IMR-90 (cell line): ENCODE data around the gene JMJD8. TPM values are rescaled to one million over a fixed set of nuclear protein-coding genes. Genes with fewer than 3 reads are reported as not detected.

Experiments used
- ATAC-seq: fragments of 200-7000 bp; cut with Tn5 transposase; 2 replicates; pipeline ENCODE4 v1.9.1; 2020; ENCODE audit warnings: low read depth, mild to moderate bottlenecking, moderate library complexity
- BruUV-seq: library from RNA; stranded (reverse); fragments of 400-500 nt; replicated peaks from 2 replicates; lab custom pipeline; 2021; lab: Mats Ljungman, UMichigan
- CTCF ChIA-PET: fragments of 300-600 bp; formaldehyde crosslinking; extraction: SDS; loops from one replicate; lab custom pipeline; 2021; ENCODE audit warnings: antibody characterized with exemption; lab: Yijun Ruan, JAX
- POLR2A ChIA-PET: fragments of 300-600 bp; sonication (Branson Sonifier 250); formaldehyde crosslinking; loops from one replicate; lab custom pipeline; 2022; ENCODE audit warnings: antibody characterized with exemption; ENCODE audit not compliant: unreplicated experiment; lab: Charles Lee
- DNase-seq: peaks from one replicate; pipeline ENCODE4 v3.0.0; 2013
- H2AFZ ChIP-seq: replicated peaks from 2 replicates; pipeline ENCODE3; 2013; ENCODE audit warnings: low read length, mild to moderate bottlenecking; ENCODE audit not compliant: poor library complexity
- H2AK5ac ChIP-seq: 2 replicates; pipeline ENCODE4 v1.6.1; 2013; ENCODE audit warnings: low read depth, low read length, inconsistent platforms
- H2AK9ac ChIP-seq: replicated peaks from 2 replicates; pipeline ENCODE3; 2013; ENCODE audit warnings: mild to moderate bottlenecking, low read depth, low read length, moderate library complexity; ENCODE audit not compliant: poor library complexity
- H2BK120ac ChIP-seq: 2 replicates; pipeline ENCODE4 v1.6.1; 2013; ENCODE audit warnings: low read depth, low read length, inconsistent platforms
- H2BK15ac ChIP-seq: 3 replicates; pipeline ENCODE4 v1.6.1; 2013; ENCODE audit warnings: low read depth, low read length, inconsistent platforms
- H2BK20ac ChIP-seq: 2 replicates; pipeline ENCODE4 v1.6.1; 2013; ENCODE audit warnings: low read depth, mild to moderate bottlenecking, inconsistent platforms, low read length, moderate library complexity
- H2BK5ac ChIP-seq: 2 replicates; pipeline ENCODE4 v1.6.1; 2013; ENCODE audit warnings: mild to moderate bottlenecking, low read depth, low read length, inconsistent platforms; ENCODE audit not compliant: poor library complexity, severe bottlenecking
- H3K14ac ChIP-seq: replicated peaks from 2 replicates; pipeline ENCODE4 v1.6.1; 2013; ENCODE audit warnings: low read depth, low read length, inconsistent platforms
- H3K18ac ChIP-seq: 2 replicates; pipeline ENCODE4 v1.6.1; 2013; ENCODE audit warnings: low read depth, low read length, control low read depth
- H3K23ac ChIP-seq: 2 replicates; pipeline ENCODE4 v1.6.1; 2013; ENCODE audit warnings: low read depth, low read length, inconsistent platforms
- H3K27ac ChIP-seq: 2 replicates; pipeline ENCODE4 v1.5.1; 2013; ENCODE audit warnings: mild to moderate bottlenecking, control low read depth, low read length; ENCODE audit not compliant: insufficient read depth
- H3K27me3 ChIP-seq: 2 replicates; pipeline ENCODE4 v1.6.1; 2013; ENCODE audit warnings: low read length; ENCODE audit not compliant: control insufficient read depth, insufficient read depth
- H3K36me3 ChIP-seq: 2 replicates; pipeline ENCODE4 v1.6.1; 2013; ENCODE audit warnings: low read length, mixed read lengths; ENCODE audit not compliant: control insufficient read depth, insufficient read depth
- H3K4ac ChIP-seq: 2 replicates; pipeline ENCODE4 v1.6.1; 2013; ENCODE audit warnings: low read depth, low read length, inconsistent platforms
- H3K4me1 ChIP-seq: 2 replicates; pipeline ENCODE4 v1.6.1; 2013; ENCODE audit warnings: low read length, mixed read lengths; ENCODE audit not compliant: control insufficient read depth, insufficient read depth
- H3K4me2 ChIP-seq: 2 replicates; pipeline ENCODE4 v1.6.1; 2013; ENCODE audit warnings: low read depth, mild to moderate bottlenecking, control low read depth, low read length, moderate library complexity
- H3K4me3 ChIP-seq: 2 replicates; pipeline ENCODE4 v1.5.1; 2013; ENCODE audit warnings: low read depth, mild to moderate bottlenecking, control low read depth, low read length, moderate library complexity; ENCODE audit not compliant: insufficient read depth
- H3K56ac ChIP-seq: 2 replicates; pipeline ENCODE4 v1.6.1; 2013; ENCODE audit warnings: low read length, inconsistent platforms; ENCODE audit not compliant: insufficient read depth; ENCODE audit errors: extremely low read depth
- H3K79me1 ChIP-seq, 2 experiments: 2 replicates each; pipeline ENCODE4 v1.6.1; 2013; ENCODE audit warnings: low read length in 2 of 2, inconsistent platforms in 1 of 2, low read depth in 1 of 2
- H3K9ac ChIP-seq: 2 replicates; pipeline ENCODE4 v1.6.1; 2013; ENCODE audit warnings: low read depth, low read length, control low read depth
- H3K9me1 ChIP-seq: 2 replicates; pipeline ENCODE4 v1.6.1; 2013; ENCODE audit warnings: low read length, inconsistent platforms; ENCODE audit not compliant: insufficient read depth
- H3K9me3 ChIP-seq: 2 replicates; pipeline ENCODE4 v1.6.1; 2013; ENCODE audit warnings: low read length; ENCODE audit not compliant: control insufficient read depth, insufficient read depth
- H4K20me1 ChIP-seq: 2 replicates; pipeline ENCODE4 v1.6.1; 2013; ENCODE audit warnings: low read length, inconsistent platforms; ENCODE audit not compliant: insufficient read depth
- H4K5ac ChIP-seq: 2 replicates; pipeline ENCODE4 v1.6.1; 2013; ENCODE audit warnings: mild to moderate bottlenecking, low read depth, low read length, control low read depth
- H4K8ac ChIP-seq, 2 experiments: 2 replicates each; pipeline ENCODE4 v1.6.1; 2013; ENCODE audit warnings: low read depth in 2 of 2, low read length in 2 of 2, control low read depth in 1 of 2, inconsistent platforms in 1 of 2
- H4K91ac ChIP-seq: 2 replicates; pipeline ENCODE4 v1.6.1; 2013; ENCODE audit warnings: low read depth, low read length, inconsistent platforms; ENCODE audit not compliant: insufficient read depth
- BHLHE40 ChIP-seq: fragments of 150-350 bp; IDR thresholded peaks from 2 replicates; pipeline ENCODE4 v1.6.1; 2016; ENCODE audit warnings: mild to moderate bottlenecking, low read depth, low read length
- CEBPB ChIP-seq: IDR thresholded peaks from 2 replicates; pipeline ENCODE4 v1.6.1; 2012; ENCODE audit warnings: low read depth, low read length, improper control_type of control experiment
- CHD1 ChIP-seq: IDR thresholded peaks from 2 replicates; pipeline ENCODE4 v1.6.1; 2012; ENCODE audit warnings: low read depth, low read length, improper control_type of control experiment
- FOS ChIP-seq: fragments of 150-350 bp; IDR thresholded peaks from 2 replicates; pipeline ENCODE4 v1.6.1; 2016; ENCODE audit warnings: low read depth, low read length
- MAFK ChIP-seq: IDR thresholded peaks from 2 replicates; pipeline ENCODE4 v1.6.1; 2012; ENCODE audit warnings: low read depth, low read length, improper control_type of control experiment
- MAZ ChIP-seq: IDR thresholded peaks from 2 replicates; pipeline ENCODE4 v1.6.1; 2012; ENCODE audit warnings: low read depth, mild to moderate bottlenecking, low read length, improper control_type of control experiment, moderate library complexity, borderline replicate concordance
- MXI1 ChIP-seq: IDR thresholded peaks from 2 replicates; pipeline ENCODE4 v1.6.1; 2012; ENCODE audit warnings: low read depth, mild to moderate bottlenecking, low read length, moderate library complexity, borderline replicate concordance
- NFE2L2 ChIP-seq: fragments of 150-350 bp; IDR thresholded peaks from 2 replicates; pipeline ENCODE4 v1.6.1; 2016; ENCODE audit warnings: low read depth, mild to moderate bottlenecking, low read length
- POLR2A ChIP-seq: IDR thresholded peaks from 2 replicates; pipeline ENCODE4 v1.6.1; 2012; ENCODE audit warnings: mild to moderate bottlenecking, low read depth, low read length
- RAD21 ChIP-seq: IDR thresholded peaks from 2 replicates; pipeline ENCODE4 v1.6.1; 2012; ENCODE audit warnings: low read length, improper control_type of control experiment
- RCOR1 ChIP-seq: IDR thresholded peaks from 2 replicates; pipeline ENCODE4 v1.6.1; 2012; ENCODE audit warnings: mild to moderate bottlenecking, low read length, improper control_type of control experiment; ENCODE audit not compliant: insufficient replicate concordance
- RFX5 ChIP-seq: IDR thresholded peaks from 2 replicates; pipeline ENCODE4 v1.8.0; 2012; ENCODE audit warnings: low read depth, mild to moderate bottlenecking, low read length, moderate library complexity
- SMC3 ChIP-seq: fragments of 150-350 bp; IDR thresholded peaks from 2 replicates; pipeline ENCODE4 v1.6.1; 2016; ENCODE audit warnings: low read depth, mild to moderate bottlenecking, antibody characterized with exemption, low read length, moderate library complexity
- WGBS, 2 experiments: methylation state at CpG; one replicate each; pipeline versions ENCODE4 v1.1.5 to v1.1.7; 2013; ENCODE audit warnings: missing lambda C conversion rate in 2 of 2; ENCODE audit not compliant: insufficient read length in 1 of 2; ENCODE audit errors: extremely low coverage in 2 of 2; 5-methylcytosine and 5-hydroxymethylcytosine counted together
- dilution Hi-C: fragments of 300-500 bp; cut with HindIII; formaldehyde crosslinking; loops from one replicate; pipeline ENCODE4 v1.14.3; 2018; ENCODE audit warnings: low sequenced_read_pairs; ENCODE audit not compliant: unreplicated experiment
- in situ Hi-C: fragments of 300-500 bp; cut with MboI; formaldehyde crosslinking; loops from 3 replicates; pipeline ENCODE4 v1.14.3; 2019; ENCODE audit warnings: low sequenced_read_pairs, inconsistent platforms, mixed read lengths
- intact Hi-C: fragments of 100-400 bp; cut with micrococcal nuclease; formaldehyde crosslinking; loops from 2 replicates; pipeline ENCODE4 v1.10.0; 2022
- polyA plus RNA-seq, 3 experiments: library from polyadenylated mRNA; depleted of rRNA; stranded (reverse); fragments of >200 nt; gene quantifications; 2 replicates each; pipeline ENCODE4 v1.2.3, GENCODE V29; 2012; ENCODE audit warnings: low replicate concordance in 1 of 3
- total RNA-seq: library from RNA; depleted of rRNA; stranded (reverse); fragments of >200 nt; gene quantifications from 2 replicates; pipeline ENCODE4 v1.2.3, GENCODE V29; 2012
- TF ChIP-seq, protein P1 (sequence below): fragments of 150-350 bp; IDR thresholded peaks from 2 replicates; pipeline ENCODE4 v1.6.1; 2016; ENCODE audit warnings: low read depth, mild to moderate bottlenecking, low read length, moderate library complexity, borderline replicate concordance
- TF ChIP-seq, protein P2 (sequence below): fragments of 150-350 bp; IDR thresholded peaks from 2 replicates; pipeline ENCODE4 v1.6.1; 2017; ENCODE audit warnings: mild to moderate bottlenecking, antibody characterized with exemption, low read length, low read depth
- TF ChIP-seq, protein P3 (sequence below): conservative IDR thresholded peaks from 2 replicates; pipeline ENCODE4 v1.5.1; 2012; ENCODE audit warnings: mild to moderate bottlenecking, low read depth, low read length, improper control_type of control experiment

The JMJD8 gene
- total and polyA plus RNA-seq, 2 of the 4 experiments (the other 2 are of a cell fraction): 17.7 to 62.5 TPM

DNA sequence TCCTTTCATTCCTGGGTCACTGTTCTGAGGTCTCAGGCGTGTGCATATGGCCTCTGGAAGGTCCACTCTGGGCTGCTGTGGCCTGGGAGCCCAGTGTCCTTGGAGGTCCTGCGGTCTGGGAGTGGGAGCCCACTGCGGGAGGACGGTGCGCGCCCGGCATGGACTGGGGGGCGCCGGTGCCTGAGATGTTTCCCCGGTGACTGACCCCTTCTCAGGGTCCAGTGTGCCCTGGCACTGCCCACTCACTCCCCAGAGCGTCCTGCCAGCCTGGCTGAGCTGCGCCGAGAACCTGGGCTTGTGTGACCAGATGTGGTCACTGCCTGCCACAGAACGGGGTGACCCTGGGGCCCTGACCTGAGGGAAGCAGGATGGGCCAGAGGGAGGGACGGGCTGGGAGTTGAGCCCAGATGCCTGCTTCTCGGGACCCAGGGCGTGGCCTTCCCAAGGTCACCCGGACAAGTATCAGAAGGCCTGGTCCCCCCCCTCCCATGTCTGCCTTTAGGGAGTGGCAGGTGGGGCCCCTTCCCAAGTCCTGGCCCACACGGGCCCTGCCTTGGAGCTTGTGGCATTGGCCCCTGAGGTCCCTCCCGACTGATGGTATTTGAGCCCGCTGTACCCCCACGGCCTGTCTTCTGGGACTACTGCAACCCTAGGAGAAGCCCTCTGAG is 9.8 kb downstream of the JMJD8 start:
- Histone ChIP-seq H2BK15ac (no peak overlapping the region), H2AK5ac (0 out of 2 replicates have a peak overlapping the region, but pooled peaks have one; percentile 9), H3K9me3 (no peaks in the 10 kb centered on the region), H3K4me2 (no peak overlapping the region), H3K4me1 (peaks cover 9% of the 10 kb centered on the region), H2BK5ac (no peak overlapping the region), H3K36me3 (peaks cover 45% of the 10 kb centered on the region), H3K4me3 (no peak overlapping the region), H3K18ac (no peak overlapping the region), H3K27ac (no peak overlapping the region), H3K9ac (no peak overlapping the region), H2AFZ (peak overlapping the region; percentile 89), H4K8ac (no peak overlapping the region), H2BK120ac (no peak overlapping the region), H3K4ac (no peak overlapping the region), H4K20me1 (peaks cover 17% of the 10 kb centered on the region), H2BK20ac (no peak overlapping the region), H3K27me3 (no peaks in the 10 kb centered on the region), H3K56ac (no peak overlapping the region), H3K14ac (no peak overlapping the region), H3K9me1 (peaks cover 6% of the 10 kb centered on the region; the same call in 1 of the 2 replicates), H4K91ac (no peak overlapping the region), H4K5ac (no peak overlapping the region), H3K23ac (no peak overlapping the region), H2AK9ac (peak overlapping the region; percentile 65), H3K79me1 (peaks cover 0 to 32% of the 10 kb centered on the region in 2 experiments; a peak in 1 of 4 replicates)
- intact Hi-C loops (no loop called here), in situ Hi-C loops (no loop called here), dilution Hi-C loops (no loop called here)
- 80% methylated on average over 9 of the region's 22 CpGs; no CpG with 5 or more reads in 1 of the 2 experiments for WGBS, 2 experiments
- TF ChIP-seq POLR2A (no peak), CHD1 (no peak), RAD21 (no peak), CEBPB (no peak), FOS (no peak), BHLHE40 (no peak), SMC3 (no peak), RFX5 (no peak), RCOR1 (no peak), MXI1 (no peak), MAZ (no peak), MAFK (no peak), NFE2L2 (no peak)
- TF ChIP-seq, protein P1, sequence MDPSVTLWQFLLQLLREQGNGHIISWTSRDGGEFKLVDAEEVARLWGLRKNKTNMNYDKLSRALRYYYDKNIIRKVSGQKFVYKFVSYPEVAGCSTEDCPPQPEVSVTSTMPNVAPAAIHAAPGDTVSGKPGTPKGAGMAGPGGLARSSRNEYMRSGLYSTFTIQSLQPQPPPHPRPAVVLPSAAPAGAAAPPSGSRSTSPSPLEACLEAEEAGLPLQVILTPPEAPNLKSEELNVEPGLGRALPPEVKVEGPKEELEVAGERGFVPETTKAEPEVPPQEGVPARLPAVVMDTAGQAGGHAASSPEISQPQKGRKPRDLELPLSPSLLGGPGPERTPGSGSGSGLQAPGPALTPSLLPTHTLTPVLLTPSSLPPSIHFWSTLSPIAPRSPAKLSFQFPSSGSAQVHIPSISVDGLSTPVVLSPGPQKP: no peak
- TF ChIP-seq, protein P2, sequence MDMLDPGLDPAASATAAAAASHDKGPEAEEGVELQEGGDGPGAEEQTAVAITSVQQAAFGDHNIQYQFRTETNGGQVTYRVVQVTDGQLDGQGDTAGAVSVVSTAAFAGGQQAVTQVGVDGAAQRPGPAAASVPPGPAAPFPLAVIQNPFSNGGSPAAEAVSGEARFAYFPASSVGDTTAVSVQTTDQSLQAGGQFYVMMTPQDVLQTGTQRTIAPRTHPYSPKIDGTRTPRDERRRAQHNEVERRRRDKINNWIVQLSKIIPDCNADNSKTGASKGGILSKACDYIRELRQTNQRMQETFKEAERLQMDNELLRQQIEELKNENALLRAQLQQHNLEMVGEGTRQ: no peak
- TF ChIP-seq, protein P3, sequence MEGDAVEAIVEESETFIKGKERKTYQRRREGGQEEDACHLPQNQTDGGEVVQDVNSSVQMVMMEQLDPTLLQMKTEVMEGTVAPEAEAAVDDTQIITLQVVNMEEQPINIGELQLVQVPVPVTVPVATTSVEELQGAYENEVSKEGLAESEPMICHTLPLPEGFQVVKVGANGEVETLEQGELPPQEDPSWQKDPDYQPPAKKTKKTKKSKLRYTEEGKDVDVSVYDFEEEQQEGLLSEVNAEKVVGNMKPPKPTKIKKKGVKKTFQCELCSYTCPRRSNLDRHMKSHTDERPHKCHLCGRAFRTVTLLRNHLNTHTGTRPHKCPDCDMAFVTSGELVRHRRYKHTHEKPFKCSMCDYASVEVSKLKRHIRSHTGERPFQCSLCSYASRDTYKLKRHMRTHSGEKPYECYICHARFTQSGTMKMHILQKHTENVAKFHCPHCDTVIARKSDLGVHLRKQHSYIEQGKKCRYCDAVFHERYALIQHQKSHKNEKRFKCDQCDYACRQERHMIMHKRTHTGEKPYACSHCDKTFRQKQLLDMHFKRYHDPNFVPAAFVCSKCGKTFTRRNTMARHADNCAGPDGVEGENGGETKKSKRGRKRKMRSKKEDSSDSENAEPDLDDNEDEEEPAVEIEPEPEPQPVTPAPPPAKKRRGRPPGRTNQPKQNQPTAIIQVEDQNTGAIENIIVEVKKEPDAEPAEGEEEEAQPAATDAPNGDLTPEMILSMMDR: no peak
- ChIA-PET POLR2A (no interaction called here), CTCF (no interaction called here)
- no peak for ATAC-seq
- no peak for DNase-seq
- BruUV-seq: no TSS peak
